GM12878 (cell line): Measurements from ENCODE around the gene AFTPH. TPM values are rescaled to one million over a fixed set of nuclear protein-coding genes. Genes with fewer than 3 reads are reported as not detected.
A peak's percentile ranks its signal among the peaks of the same experiment; 100 is the strongest.

Experiments
- CBX5 ChIP-seq: sonication (generic); IDR thresholded peaks from 2 replicates; pipeline ENCODE4 v1.6.1; 2016; ENCODE audit warnings: low read depth, moderate library complexity, mild to moderate bottlenecking, inconsistent platforms
- CHD2 ChIP-seq: IDR thresholded peaks from 2 replicates; pipeline ENCODE4 v1.6.1; 2011; ENCODE audit warnings: low read depth, low read length, improper control_type of control experiment, borderline replicate concordance
- EP300 ChIP-seq, 2 experiments: fragments of 150-350 bp in 1 of 2; IDR thresholded peaks; 2 replicates each; pipeline ENCODE4 v1.6.1; 2011 to 2012; ENCODE audit warnings: low read depth in 2 of 2, low read length in 2 of 2, borderline replicate concordance in 1 of 2, improper control_type of control experiment in 1 of 2, inconsistent platforms in 1 of 2; ENCODE audit not compliant: control insufficient read depth in 1 of 2
- GATAD2B ChIP-seq: fragments of 450-650 bp; conservative IDR thresholded peaks from 2 replicates; pipeline ENCODE4 v1.6.1; 2017; ENCODE audit warnings: low read depth, mild to moderate bottlenecking, moderate library complexity
- JUND ChIP-seq: IDR thresholded peaks from 2 replicates; pipeline ENCODE4 v1.6.1; 2012; ENCODE audit warnings: low read depth, mild to moderate bottlenecking, low read length, improper control_type of control experiment, moderate library complexity
- KDM1A ChIP-seq: fragments of 200-600 bp; sonication (generic); IDR thresholded peaks from 2 replicates; pipeline ENCODE4 v1.6.1; 2016; ENCODE audit warnings: borderline replicate concordance
- NBN ChIP-seq: fragments of 450-650 bp; IDR thresholded peaks from 2 replicates; pipeline ENCODE4 v1.6.1; 2016
- NFIC ChIP-seq: IDR thresholded peaks from 2 replicates; pipeline ENCODE4 v1.6.1; 2012; ENCODE audit warnings: low read depth, mild to moderate bottlenecking, inconsistent platforms, low read length, moderate library complexity
- SMAD5 ChIP-seq: IDR thresholded peaks from 2 replicates; pipeline ENCODE4 v1.6.1; 2016; ENCODE audit warnings: antibody characterized with exemption, low read depth
- TARDBP ChIP-seq: IDR thresholded peaks from 2 replicates; pipeline ENCODE4 v1.6.1; 2016; ENCODE audit warnings: borderline replicate concordance
- YBX1 ChIP-seq: fragments of 450-650 bp; IDR thresholded peaks from 2 replicates; pipeline ENCODE4 v1.6.1; 2016; ENCODE audit warnings: antibody characterized with exemption
- ZBED1 ChIP-seq: IDR thresholded peaks from 2 replicates; pipeline ENCODE4 v1.6.1; 2016; ENCODE audit warnings: borderline replicate concordance
- ZNF622 ChIP-seq: fragments of 450-650 bp; IDR thresholded peaks from 2 replicates; pipeline ENCODE4 v1.6.1; 2017; ENCODE audit warnings: mild to moderate bottlenecking, inconsistent platforms
- polyA plus RNA-seq, 11 experiments: library from polyadenylated mRNA; depleted of rRNA in 4 of 11; unstranded in 6 of 11; stranded (reverse) in 5 of 11; fragments of >200 nt; fragmentation: Nextera tagmentation in 4 of 11; fragmentation: Illumina TruSeq in 1 of 11; extraction: Ambion mirVana in 4 of 11; extraction: Trizol in 1 of 11; gene quantifications; 1 replicate in 1 of 11; 2 replicates in 10 of 11; pipeline versions ENCODE4 v1.2.1 to v1.2.3, GENCODE V29; 2011 to 2016; ENCODE audit warnings: inconsistent platforms in 2 of 11, missing spikeins in 2 of 11, low read depth in 1 of 11
- total RNA-seq, 4 experiments: library from RNA; depleted of rRNA in 3 of 4; stranded (reverse); fragments of >200 nt in 3 of 4; fragmentation: Illumina TruSeq in 1 of 4; extraction: Trizol in 1 of 4; gene quantifications; 2 replicates each; pipeline versions ENCODE4 v1.2.1 to v1.2.3, GENCODE V29; 2013 to 2021
- TF ChIP-seq, protein P1 (sequence below): IDR thresholded peaks from 2 replicates; pipeline ENCODE4 v1.6.1; 2011; ENCODE audit warnings: low read depth, mild to moderate bottlenecking, low read length, moderate library complexity, borderline replicate concordance; ENCODE audit errors: extremely low read depth
- TF ChIP-seq, protein P2 (sequence below): fragments of 150-350 bp; IDR thresholded peaks from 2 replicates; pipeline ENCODE4 v1.6.1; 2014; ENCODE audit warnings: mild to moderate bottlenecking, low read depth, low read length
- TF ChIP-seq, protein P3 (sequence below): IDR thresholded peaks from 2 replicates; pipeline ENCODE4 v1.6.1; 2012; ENCODE audit warnings: low read length, inconsistent platforms
- TF ChIP-seq, protein P4 (sequence below): fragments of 450-650 bp; IDR thresholded peaks from 2 replicates; pipeline ENCODE4 v1.6.1; 2016; ENCODE audit warnings: mild to moderate bottlenecking, moderate library complexity, borderline replicate concordance
- TF ChIP-seq, protein P5 (sequence below): fragments of 450-650 bp; conservative IDR thresholded peaks from 2 replicates; pipeline ENCODE4 v1.6.1; 2017; ENCODE audit warnings: mild to moderate bottlenecking, moderate library complexity

Gene AFTPH
- total and polyA plus RNA-seq, 10 of the 15 experiments (the other 5 are each of a cell fraction or from before 2014, with no cell fraction given), result 25.6 to 77.3 (median 39.5) TPM

DNA sequence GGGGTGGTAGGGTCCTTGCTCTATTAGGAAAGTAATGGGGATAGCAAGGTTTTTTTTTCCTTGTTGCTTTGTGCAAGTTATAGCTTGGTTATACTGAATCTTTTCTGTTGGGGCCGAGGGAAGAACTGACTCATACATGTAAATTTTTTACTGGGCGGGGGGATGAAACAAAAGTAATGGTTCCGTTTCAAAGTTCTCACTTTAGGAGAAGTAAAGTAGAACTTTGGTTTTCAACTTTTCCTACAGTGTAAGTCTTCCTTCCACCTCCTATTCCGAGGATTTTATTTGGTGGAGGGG is 1.1 kb downstream of the AFTPH start (continued):
- no peak for TF ChIP-seq CHD2
- 0 out of 2 replicates have a peak, but pooled peaks have one; percentile 33 for TF ChIP-seq NFIC
- no peak for TF ChIP-seq GATAD2B
- TF ChIP-seq CBX5, result no peak
- TF ChIP-seq, protein P1, sequence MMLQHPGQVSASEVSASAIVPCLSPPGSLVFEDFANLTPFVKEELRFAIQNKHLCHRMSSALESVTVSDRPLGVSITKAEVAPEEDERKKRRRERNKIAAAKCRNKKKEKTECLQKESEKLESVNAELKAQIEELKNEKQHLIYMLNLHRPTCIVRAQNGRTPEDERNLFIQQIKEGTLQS, result no peak
- TF ChIP-seq, protein P2, sequence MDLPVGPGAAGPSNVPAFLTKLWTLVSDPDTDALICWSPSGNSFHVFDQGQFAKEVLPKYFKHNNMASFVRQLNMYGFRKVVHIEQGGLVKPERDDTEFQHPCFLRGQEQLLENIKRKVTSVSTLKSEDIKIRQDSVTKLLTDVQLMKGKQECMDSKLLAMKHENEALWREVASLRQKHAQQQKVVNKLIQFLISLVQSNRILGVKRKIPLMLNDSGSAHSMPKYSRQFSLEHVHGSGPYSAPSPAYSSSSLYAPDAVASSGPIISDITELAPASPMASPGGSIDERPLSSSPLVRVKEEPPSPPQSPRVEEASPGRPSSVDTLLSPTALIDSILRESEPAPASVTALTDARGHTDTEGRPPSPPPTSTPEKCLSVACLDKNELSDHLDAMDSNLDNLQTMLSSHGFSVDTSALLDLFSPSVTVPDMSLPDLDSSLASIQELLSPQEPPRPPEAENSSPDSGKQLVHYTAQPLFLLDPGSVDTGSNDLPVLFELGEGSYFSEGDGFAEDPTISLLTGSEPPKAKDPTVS, result no peak
- TF ChIP-seq NBN, result peak; percentile 5; the same call in 1 of the 2 replicates
- TF ChIP-seq ZNF622, result no peak
- peak; percentile 61; the same call in 1 of the 2 replicates for TF ChIP-seq ZBED1
- TF ChIP-seq, protein P3, sequence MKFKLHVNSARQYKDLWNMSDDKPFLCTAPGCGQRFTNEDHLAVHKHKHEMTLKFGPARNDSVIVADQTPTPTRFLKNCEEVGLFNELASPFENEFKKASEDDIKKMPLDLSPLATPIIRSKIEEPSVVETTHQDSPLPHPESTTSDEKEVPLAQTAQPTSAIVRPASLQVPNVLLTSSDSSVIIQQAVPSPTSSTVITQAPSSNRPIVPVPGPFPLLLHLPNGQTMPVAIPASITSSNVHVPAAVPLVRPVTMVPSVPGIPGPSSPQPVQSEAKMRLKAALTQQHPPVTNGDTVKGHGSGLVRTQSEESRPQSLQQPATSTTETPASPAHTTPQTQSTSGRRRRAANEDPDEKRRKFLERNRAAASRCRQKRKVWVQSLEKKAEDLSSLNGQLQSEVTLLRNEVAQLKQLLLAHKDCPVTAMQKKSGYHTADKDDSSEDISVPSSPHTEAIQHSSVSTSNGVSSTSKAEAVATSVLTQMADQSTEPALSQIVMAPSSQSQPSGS, result no peak
- TF ChIP-seq, protein P4, sequence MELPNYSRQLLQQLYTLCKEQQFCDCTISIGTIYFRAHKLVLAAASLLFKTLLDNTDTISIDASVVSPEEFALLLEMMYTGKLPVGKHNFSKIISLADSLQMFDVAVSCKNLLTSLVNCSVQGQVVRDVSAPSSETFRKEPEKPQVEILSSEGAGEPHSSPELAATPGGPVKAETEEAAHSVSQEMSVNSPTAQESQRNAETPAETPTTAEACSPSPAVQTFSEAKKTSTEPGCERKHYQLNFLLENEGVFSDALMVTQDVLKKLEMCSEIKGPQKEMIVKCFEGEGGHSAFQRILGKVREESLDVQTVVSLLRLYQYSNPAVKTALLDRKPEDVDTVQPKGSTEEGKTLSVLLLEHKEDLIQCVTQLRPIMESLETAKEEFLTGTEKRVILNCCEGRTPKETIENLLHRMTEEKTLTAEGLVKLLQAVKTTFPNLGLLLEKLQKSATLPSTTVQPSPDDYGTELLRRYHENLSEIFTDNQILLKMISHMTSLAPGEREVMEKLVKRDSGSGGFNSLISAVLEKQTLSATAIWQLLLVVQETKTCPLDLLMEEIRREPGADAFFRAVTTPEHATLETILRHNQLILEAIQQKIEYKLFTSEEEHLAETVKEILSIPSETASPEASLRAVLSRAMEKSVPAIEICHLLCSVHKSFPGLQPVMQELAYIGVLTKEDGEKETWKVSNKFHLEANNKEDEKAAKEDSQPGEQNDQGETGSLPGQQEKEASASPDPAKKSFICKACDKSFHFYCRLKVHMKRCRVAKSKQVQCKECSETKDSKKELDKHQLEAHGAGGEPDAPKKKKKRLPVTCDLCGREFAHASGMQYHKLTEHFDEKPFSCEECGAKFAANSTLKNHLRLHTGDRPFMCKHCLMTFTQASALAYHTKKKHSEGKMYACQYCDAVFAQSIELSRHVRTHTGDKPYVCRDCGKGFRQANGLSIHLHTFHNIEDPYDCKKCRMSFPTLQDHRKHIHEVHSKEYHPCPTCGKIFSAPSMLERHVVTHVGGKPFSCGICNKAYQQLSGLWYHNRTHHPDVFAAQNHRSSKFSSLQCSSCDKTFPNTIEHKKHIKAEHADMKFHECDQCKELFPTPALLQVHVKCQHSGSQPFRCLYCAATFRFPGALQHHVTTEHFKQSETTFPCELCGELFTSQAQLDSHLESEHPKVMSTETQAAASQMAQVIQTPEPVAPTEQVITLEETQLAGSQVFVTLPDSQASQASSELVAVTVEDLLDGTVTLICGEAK, result no peak
- no peak for TF ChIP-seq TARDBP
- no peak for TF ChIP-seq YBX1
- TF ChIP-seq KDM1A, result no peak
- peak; percentile 31; the same call in 1 of the 2 replicates for TF ChIP-seq SMAD5
- TF ChIP-seq, protein P5, sequence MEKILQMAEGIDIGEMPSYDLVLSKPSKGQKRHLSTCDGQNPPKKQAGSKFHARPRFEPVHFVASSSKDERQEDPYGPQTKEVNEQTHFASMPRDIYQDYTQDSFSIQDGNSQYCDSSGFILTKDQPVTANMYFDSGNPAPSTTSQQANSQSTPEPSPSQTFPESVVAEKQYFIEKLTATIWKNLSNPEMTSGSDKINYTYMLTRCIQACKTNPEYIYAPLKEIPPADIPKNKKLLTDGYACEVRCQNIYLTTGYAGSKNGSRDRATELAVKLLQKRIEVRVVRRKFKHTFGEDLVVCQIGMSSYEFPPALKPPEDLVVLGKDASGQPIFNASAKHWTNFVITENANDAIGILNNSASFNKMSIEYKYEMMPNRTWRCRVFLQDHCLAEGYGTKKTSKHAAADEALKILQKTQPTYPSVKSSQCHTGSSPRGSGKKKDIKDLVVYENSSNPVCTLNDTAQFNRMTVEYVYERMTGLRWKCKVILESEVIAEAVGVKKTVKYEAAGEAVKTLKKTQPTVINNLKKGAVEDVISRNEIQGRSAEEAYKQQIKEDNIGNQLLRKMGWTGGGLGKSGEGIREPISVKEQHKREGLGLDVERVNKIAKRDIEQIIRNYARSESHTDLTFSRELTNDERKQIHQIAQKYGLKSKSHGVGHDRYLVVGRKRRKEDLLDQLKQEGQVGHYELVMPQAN, result no peak
- no peak for TF ChIP-seq EP300 (IDR thresholded peaks at IDR 0.05; ENCODE audit: borderline replicate concordance in 1 of 2, control insufficient read depth in 1 of 2, low read depth in 2 of 2, low read length in 2 of 2)
- 0 out of 2 replicates have a peak, but pooled peaks have one; percentile 57 for TF ChIP-seq JUND
